K562 (cell line): Measurements from ENCODE around the gene SCP2. TPM values are rescaled to one million over a fixed set of nuclear protein-coding genes. Genes with fewer than 3 reads are reported as not detected.

Experiments
- ATAC-seq: fragments of 200-7000 bp; cut with Tn5 transposase; 3 replicates; pipeline ENCODE4 v1.9.1; 2020; ENCODE audit warnings: moderate library complexity
- BruUV-seq: library from RNA; stranded (reverse); fragments of 400-500 nt; replicated peaks from 2 replicates; lab custom pipeline; 2021; lab: Mats Ljungman, UMichigan
- CTCF ChIA-PET: fragments of 300-600 bp; formaldehyde crosslinking; extraction: SDS; loops from one replicate; lab custom pipeline; 2021; ENCODE audit warnings: low intra/inter-chr PET ratio; lab: Yijun Ruan, JAX
- POLR2A ChIA-PET: fragments of 300-600, 350-650 bp; sonication (Branson Sonifier 250); formaldehyde crosslinking; extraction: SDS; loops from one replicate; lab custom pipeline; 2021; ENCODE audit warnings: antibody characterized with exemption, inconsistent platforms; lab: Yijun Ruan, JAX
- DNase-seq, 4 experiments: peaks; one replicate each; pipeline versions ENCODE4 v3.0.0 to v3.0.0-alpha.2; 2011 to 2018; ENCODE audit warnings: low spot score in 3 of 4, mixed read lengths in 3 of 4; ENCODE audit errors: extremely low read depth in 1 of 4
- FAIRE-seq: peaks from 2 replicates; lab custom pipeline; 2011; peaks lifted over from hg19 to GRCh38; lab: Jason Lieb, UNC
- H2AFZ ChIP-seq: 2 replicates; pipeline ENCODE4 v1.6.0; 2011; ENCODE audit warnings: low read depth, low read length, control low read depth, inconsistent platforms
- H3K27ac ChIP-seq: fragments of 200-600 bp; 3 replicates; pipeline ENCODE4 v1.8.0; 2011; ENCODE audit warnings: low read depth, mild to moderate bottlenecking, control low read depth, inconsistent platforms, low read length, moderate library complexity, mixed read lengths; ENCODE audit errors: extremely low read depth
- H3K27me3 ChIP-seq, 2 experiments: fragments of 300-600 bp in 1 of 2; 2 replicates in 1 of 2; 3 replicates in 1 of 2; pipeline versions ENCODE4 v1.6.0 to v1.8.0; 2011; ENCODE audit warnings: inconsistent platforms in 2 of 2, low read length in 2 of 2, mild to moderate bottlenecking in 1 of 2, mixed read lengths in 1 of 2, moderate library complexity in 1 of 2; ENCODE audit not compliant: control insufficient read depth in 2 of 2, insufficient read depth in 2 of 2
- H3K36me3 ChIP-seq: fragments of 300-600 bp; 3 replicates; pipeline ENCODE4 v1.8.0; 2011; ENCODE audit warnings: mild to moderate bottlenecking, low read length, inconsistent platforms; ENCODE audit not compliant: control insufficient read depth, insufficient read depth
- H3K4me1 ChIP-seq, 2 experiments: fragments of 200-600 bp in 1 of 2; replicated peaks in 1 of 2; 2 replicates in 1 of 2; 3 replicates in 1 of 2; pipeline versions ENCODE4 v1.5.1 to v1.8.0; 2011; ENCODE audit warnings: inconsistent platforms in 2 of 2, low read length in 2 of 2, mild to moderate bottlenecking in 1 of 2, mixed read lengths in 1 of 2, moderate library complexity in 1 of 2; ENCODE audit not compliant: control insufficient read depth in 2 of 2, insufficient read depth in 2 of 2
- H3K4me2 ChIP-seq: 2 replicates; pipeline ENCODE4 v1.6.1; 2011; ENCODE audit warnings: low read length, control low read depth, inconsistent platforms, mixed read lengths; ENCODE audit not compliant: insufficient read depth
- H3K4me3 ChIP-seq: fragments of 200-600 bp; sonication (generic), shearing (Covaris generic); 2 replicates; pipeline ENCODE4 v1.5.1; 2016; ENCODE audit warnings: control low read depth, inconsistent platforms
- H3K79me2 ChIP-seq: fragments of 200-600 bp; 3 replicates; pipeline ENCODE4 v1.8.0; 2011; ENCODE audit warnings: low read length, inconsistent platforms; ENCODE audit not compliant: control insufficient read depth, insufficient read depth
- H3K9ac ChIP-seq, 2 experiments: 2 replicates each; pipeline versions ENCODE4 v1.6.0 to v1.6.1; 2011; ENCODE audit warnings: low read depth in 2 of 2, low read length in 2 of 2, control low read depth in 1 of 2, inconsistent platforms in 1 of 2, mild to moderate bottlenecking in 1 of 2, mixed read lengths in 1 of 2; ENCODE audit not compliant: insufficient read depth in 1 of 2
- H3K9me1 ChIP-seq: one replicate; pipeline ENCODE4 v1.6.0; 2011; ENCODE audit warnings: inconsistent platforms, mild to moderate bottlenecking, low read length, moderate library complexity; ENCODE audit not compliant: control insufficient read depth, insufficient read depth
- H3K9me3 ChIP-seq: replicated peaks from 2 replicates; pipeline ENCODE4 v1.5.1; 2011; ENCODE audit warnings: low read depth, low read length, inconsistent platforms; ENCODE audit not compliant: control insufficient read depth, insufficient read depth
- H4K20me1 ChIP-seq: replicated peaks from 2 replicates; pipeline ENCODE4 v1.6.1; 2011; ENCODE audit warnings: low read length, inconsistent platforms, mixed read lengths; ENCODE audit not compliant: control insufficient read depth, insufficient read depth
- CHD1 ChIP-seq: fragments of 200-600 bp; sonication (generic); IDR thresholded peaks from one replicate; pipeline ENCODE4 v1.6.1; 2012; ENCODE audit warnings: mild to moderate bottlenecking, moderate library complexity, low read length, inconsistent platforms
- CSDE1 ChIP-seq, 2 experiments: fragments of 450-650 bp; IDR thresholded peaks; 2 replicates each; pipeline ENCODE4 v1.6.1; 2016; ENCODE audit warnings: mild to moderate bottlenecking in 1 of 2
- ZNF217 ChIP-seq: sonication (generic); formaldehyde crosslinking; IDR thresholded peaks from 2 replicates; pipeline ENCODE4 v1.8.0; 2022; ENCODE audit warnings: mild to moderate bottlenecking, missing genetic modification reagents
- WGBS: fragments of 100-300 bp; shearing (Covaris generic); methylation state at CpG from one replicate; pipeline ENCODE4 v1.1.6; 2016; ENCODE audit warnings: low coverage, mixed read lengths; ENCODE audit not compliant: insufficient coverage; ENCODE audit errors: missing lambda C conversion rate; 5-methylcytosine and 5-hydroxymethylcytosine counted together
- in situ Hi-C: fragments of 300-500 bp; cut with MboI; formaldehyde crosslinking; loops from 4 replicates; pipeline ENCODE4 v1.15.0; 2018; ENCODE audit warnings: inconsistent platforms, mixed read lengths
- intact Hi-C: fragments of 100-400 bp; cut with micrococcal nuclease; formaldehyde crosslinking; loops from 2 replicates; pipeline ENCODE4 v1.14.2; 2022
- polyA plus RNA-seq, 8 experiments: library from polyadenylated mRNA; depleted of rRNA in 4 of 8; stranded (reverse) in 5 of 8; unstranded in 3 of 8; fragments of >200 nt; fragmentation: Nextera tagmentation in 2 of 8; fragmentation: Illumina TruSeq in 1 of 8; extraction: Ambion mirVana in 2 of 8; extraction: Trizol in 1 of 8; gene quantifications; 2 replicates each; pipeline versions ENCODE4 v1.2.1 to v1.2.3, GENCODE V29; 2011 to 2014; ENCODE audit warnings: inconsistent platforms in 1 of 8, missing spikeins in 1 of 8
- total RNA-seq, 7 experiments: library from RNA; depleted of rRNA in 6 of 7; stranded (reverse); fragments of >200 nt in 6 of 7; fragmentation: Illumina TruSeq in 2 of 7; extraction: Trizol in 2 of 7; gene quantifications; 2 replicates each; pipeline versions ENCODE4 v1.2.1 to v1.2.3, GENCODE V29; 2011 to 2021; ENCODE audit warnings: low replicate concordance in 1 of 7
- TF ChIP-seq, protein P1 (sequence below), 2 experiments: fragments of 450-650 bp; formaldehyde crosslinking in 1 of 2; IDR thresholded peaks; 2 replicates each; pipeline versions ENCODE4 v1.4.0 to v1.6.1; 2014 to 2020; ENCODE audit warnings: mild to moderate bottlenecking in 2 of 2, borderline replicate concordance in 1 of 2, low read depth in 1 of 2
- TF ChIP-seq, protein P2 (sequence below): sonication (generic); formaldehyde crosslinking; IDR thresholded peaks from 2 replicates; pipeline ENCODE4 v1.4.0; 2020; ENCODE audit warnings: mild to moderate bottlenecking, missing genetic modification reagents
- TF ChIP-seq, protein P3 (sequence below): fragments of 150-350 bp; IDR thresholded peaks from 2 replicates; pipeline ENCODE4 v1.6.1; 2014; ENCODE audit warnings: low read depth, mild to moderate bottlenecking, low read length, borderline replicate concordance

SCP2 gene
- total and polyA plus RNA-seq, 9 of the 15 experiments (the other 6 are each of a cell fraction or from before 2014, with no cell fraction given), result 63.8 to 258 (median 106) TPM

DNA sequence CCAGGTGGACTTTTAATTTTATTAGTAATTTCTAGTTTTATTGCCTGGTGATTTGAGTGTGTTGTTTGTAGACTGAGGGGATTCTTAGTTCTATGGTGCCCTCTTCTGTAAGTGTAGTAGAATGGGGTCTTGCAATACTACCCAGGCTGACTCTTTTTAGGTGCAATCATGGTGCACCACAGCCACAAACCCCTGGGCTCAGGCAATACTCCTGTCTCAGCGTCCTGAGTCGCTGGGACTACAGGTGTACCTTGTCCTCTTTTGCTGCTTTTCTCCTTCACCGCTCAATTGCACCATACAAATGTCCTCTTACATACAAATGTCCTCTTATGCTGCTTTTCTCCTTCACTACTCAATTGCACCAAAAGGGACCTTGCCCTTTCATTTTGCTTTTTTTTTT, 43.1 kb downstream of the SCP2 start (continued):
- TF ChIP-seq, protein P1, sequence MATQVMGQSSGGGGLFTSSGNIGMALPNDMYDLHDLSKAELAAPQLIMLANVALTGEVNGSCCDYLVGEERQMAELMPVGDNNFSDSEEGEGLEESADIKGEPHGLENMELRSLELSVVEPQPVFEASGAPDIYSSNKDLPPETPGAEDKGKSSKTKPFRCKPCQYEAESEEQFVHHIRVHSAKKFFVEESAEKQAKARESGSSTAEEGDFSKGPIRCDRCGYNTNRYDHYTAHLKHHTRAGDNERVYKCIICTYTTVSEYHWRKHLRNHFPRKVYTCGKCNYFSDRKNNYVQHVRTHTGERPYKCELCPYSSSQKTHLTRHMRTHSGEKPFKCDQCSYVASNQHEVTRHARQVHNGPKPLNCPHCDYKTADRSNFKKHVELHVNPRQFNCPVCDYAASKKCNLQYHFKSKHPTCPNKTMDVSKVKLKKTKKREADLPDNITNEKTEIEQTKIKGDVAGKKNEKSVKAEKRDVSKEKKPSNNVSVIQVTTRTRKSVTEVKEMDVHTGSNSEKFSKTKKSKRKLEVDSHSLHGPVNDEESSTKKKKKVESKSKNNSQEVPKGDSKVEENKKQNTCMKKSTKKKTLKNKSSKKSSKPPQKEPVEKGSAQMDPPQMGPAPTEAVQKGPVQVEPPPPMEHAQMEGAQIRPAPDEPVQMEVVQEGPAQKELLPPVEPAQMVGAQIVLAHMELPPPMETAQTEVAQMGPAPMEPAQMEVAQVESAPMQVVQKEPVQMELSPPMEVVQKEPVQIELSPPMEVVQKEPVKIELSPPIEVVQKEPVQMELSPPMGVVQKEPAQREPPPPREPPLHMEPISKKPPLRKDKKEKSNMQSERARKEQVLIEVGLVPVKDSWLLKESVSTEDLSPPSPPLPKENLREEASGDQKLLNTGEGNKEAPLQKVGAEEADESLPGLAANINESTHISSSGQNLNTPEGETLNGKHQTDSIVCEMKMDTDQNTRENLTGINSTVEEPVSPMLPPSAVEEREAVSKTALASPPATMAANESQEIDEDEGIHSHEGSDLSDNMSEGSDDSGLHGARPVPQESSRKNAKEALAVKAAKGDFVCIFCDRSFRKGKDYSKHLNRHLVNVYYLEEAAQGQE (IDR thresholded peaks at IDR 0.05; ENCODE audit: borderline replicate concordance), result peak; percentile 67; the same call in 1 of the 2 replicates
- TF ChIP-seq, protein P1 (CRISPR knock-in tag; IDR thresholded peaks at IDR 0.05; ENCODE audit: low read depth), result no peak

DNA sequence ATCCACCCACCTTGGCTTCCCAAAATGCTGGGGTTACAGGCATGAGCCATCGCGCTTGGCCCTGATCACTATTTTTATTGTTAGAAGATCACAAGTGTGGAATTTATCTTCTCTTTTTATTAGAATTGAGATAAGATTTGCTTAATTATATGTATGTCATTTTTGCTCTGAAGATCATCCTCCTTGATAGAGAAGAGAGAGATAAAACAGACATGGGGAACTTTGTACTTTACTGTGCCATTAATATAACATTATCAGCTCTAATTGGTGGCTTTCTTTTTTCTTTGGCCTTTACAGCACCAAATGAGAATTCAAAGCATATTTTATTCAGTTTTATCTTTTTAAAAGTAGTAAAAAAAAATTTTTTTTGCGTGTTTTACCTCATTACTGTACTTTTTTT, 46.8 kb downstream of the SCP2 start:
- CTCF ChIA-PET, result no interaction called here
- ATAC-seq, result no peak
- no peaks in the 10 kb centered on the region for H4K20me1 ChIP-seq
- no peak overlapping the region for H3K4me2 ChIP-seq
- H3K27me3 ChIP-seq, result no peaks in the 10 kb centered on the region
- no peaks in the 10 kb centered on the region for H3K36me3 ChIP-seq
- no peaks in the 10 kb centered on the region for H3K9me1 ChIP-seq
- no peak overlapping the region for H2AFZ ChIP-seq
- DNase-seq, result no peak
- no peak overlapping the region for H3K27ac ChIP-seq
- FAIRE-seq, result no peak
- intact Hi-C loops (no loop called here), in situ Hi-C loops (no loop called here)
- no peaks in the 10 kb centered on the region for H3K9me3 ChIP-seq
- POLR2A ChIA-PET, result interaction anchor here (1.4 to 1.9 kb wide), 2 partner anchors 11 to 16 kb away, joined by 5 to 7 read pairs; no protein-coding TSS in a partner anchor
- no peaks in the 10 kb centered on the region for H3K79me2 ChIP-seq
- 65% methylated on average over 3 of the region's 3 CpGs for WGBS
- no TSS peak for BruUV-seq
- no peak overlapping the region for H3K9ac ChIP-seq
- H3K4me3 ChIP-seq, result no peak overlapping the region
- no peaks in the 10 kb centered on the region for H3K4me1 ChIP-seq
- TF ChIP-seq, protein P2, sequence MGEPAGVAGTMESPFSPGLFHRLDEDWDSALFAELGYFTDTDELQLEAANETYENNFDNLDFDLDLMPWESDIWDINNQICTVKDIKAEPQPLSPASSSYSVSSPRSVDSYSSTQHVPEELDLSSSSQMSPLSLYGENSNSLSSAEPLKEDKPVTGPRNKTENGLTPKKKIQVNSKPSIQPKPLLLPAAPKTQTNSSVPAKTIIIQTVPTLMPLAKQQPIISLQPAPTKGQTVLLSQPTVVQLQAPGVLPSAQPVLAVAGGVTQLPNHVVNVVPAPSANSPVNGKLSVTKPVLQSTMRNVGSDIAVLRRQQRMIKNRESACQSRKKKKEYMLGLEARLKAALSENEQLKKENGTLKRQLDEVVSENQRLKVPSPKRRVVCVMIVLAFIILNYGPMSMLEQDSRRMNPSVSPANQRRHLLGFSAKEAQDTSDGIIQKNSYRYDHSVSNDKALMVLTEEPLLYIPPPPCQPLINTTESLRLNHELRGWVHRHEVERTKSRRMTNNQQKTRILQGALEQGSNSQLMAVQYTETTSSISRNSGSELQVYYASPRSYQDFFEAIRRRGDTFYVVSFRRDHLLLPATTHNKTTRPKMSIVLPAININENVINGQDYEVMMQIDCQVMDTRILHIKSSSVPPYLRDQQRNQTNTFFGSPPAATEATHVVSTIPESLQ (CRISPR knock-in tag), result no peak
- no peak for TF ChIP-seq CHD1
- TF ChIP-seq ZNF217 (CRISPR knock-in tag), result no peak
- no peak for TF ChIP-seq CSDE1 (IDR thresholded peaks at IDR 0.05)
- TF ChIP-seq, protein P3, sequence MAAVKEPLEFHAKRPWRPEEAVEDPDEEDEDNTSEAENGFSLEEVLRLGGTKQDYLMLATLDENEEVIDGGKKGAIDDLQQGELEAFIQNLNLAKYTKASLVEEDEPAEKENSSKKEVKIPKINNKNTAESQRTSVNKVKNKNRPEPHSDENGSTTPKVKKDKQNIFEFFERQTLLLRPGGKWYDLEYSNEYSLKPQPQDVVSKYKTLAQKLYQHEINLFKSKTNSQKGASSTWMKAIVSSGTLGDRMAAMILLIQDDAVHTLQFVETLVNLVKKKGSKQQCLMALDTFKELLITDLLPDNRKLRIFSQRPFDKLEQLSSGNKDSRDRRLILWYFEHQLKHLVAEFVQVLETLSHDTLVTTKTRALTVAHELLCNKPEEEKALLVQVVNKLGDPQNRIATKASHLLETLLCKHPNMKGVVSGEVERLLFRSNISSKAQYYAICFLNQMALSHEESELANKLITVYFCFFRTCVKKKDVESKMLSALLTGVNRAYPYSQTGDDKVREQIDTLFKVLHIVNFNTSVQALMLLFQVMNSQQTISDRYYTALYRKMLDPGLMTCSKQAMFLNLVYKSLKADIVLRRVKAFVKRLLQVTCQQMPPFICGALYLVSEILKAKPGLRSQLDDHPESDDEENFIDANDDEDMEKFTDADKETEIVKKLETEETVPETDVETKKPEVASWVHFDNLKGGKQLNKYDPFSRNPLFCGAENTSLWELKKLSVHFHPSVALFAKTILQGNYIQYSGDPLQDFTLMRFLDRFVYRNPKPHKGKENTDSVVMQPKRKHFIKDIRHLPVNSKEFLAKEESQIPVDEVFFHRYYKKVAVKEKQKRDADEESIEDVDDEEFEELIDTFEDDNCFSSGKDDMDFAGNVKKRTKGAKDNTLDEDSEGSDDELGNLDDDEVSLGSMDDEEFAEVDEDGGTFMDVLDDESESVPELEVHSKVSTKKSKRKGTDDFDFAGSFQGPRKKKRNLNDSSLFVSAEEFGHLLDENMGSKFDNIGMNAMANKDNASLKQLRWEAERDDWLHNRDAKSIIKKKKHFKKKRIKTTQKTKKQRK, result no peak
